Astrocyte (in vitro differentiated cells and primary cell): ENCODE results near the gene IL12RB2. TPM values are rescaled to one million over a fixed set of nuclear protein-coding genes. Genes with fewer than 3 reads are reported as not detected.

Source experiments
- DNase-seq: peaks from one replicate; pipeline ENCODE4 v3.0.0-alpha.2; 2010; ENCODE audit warnings: low read depth
- FAIRE-seq: peaks from 2 replicates; lab custom pipeline; 2011; peaks lifted over from hg19 to GRCh38; lab: Jason Lieb, UNC
- H2AFZ ChIP-seq: 2 replicates; pipeline ENCODE4 v1.6.0; 2012; ENCODE audit warnings: low read depth, low read length, inconsistent platforms
- H3K27ac ChIP-seq: 2 replicates; pipeline ENCODE4 v1.5.1; 2011; ENCODE audit warnings: low read depth, low read length, inconsistent platforms
- H3K27me3 ChIP-seq: 2 replicates; pipeline ENCODE4 v1.6.0; 2011; ENCODE audit warnings: low read length, inconsistent platforms; ENCODE audit not compliant: insufficient read depth
- H3K36me3 ChIP-seq: 2 replicates; pipeline ENCODE4 v1.5.1; 2011; ENCODE audit warnings: low read length, inconsistent platforms; ENCODE audit not compliant: insufficient read depth
- H3K4me1 ChIP-seq: 2 replicates; pipeline ENCODE4 v1.5.1; 2011; ENCODE audit warnings: low read length, inconsistent platforms; ENCODE audit not compliant: insufficient read depth
- H3K4me2 ChIP-seq: 2 replicates; pipeline ENCODE4 v1.6.0; 2012; ENCODE audit warnings: low read length, inconsistent platforms
- H3K4me3 ChIP-seq: 2 replicates; pipeline ENCODE4 v1.5.1; 2011; ENCODE audit warnings: low read depth, mild to moderate bottlenecking, low read length, inconsistent platforms; ENCODE audit not compliant: insufficient read depth
- H3K79me2 ChIP-seq: 2 replicates; pipeline ENCODE4 v1.6.0; 2012; ENCODE audit warnings: mild to moderate bottlenecking, low read length, inconsistent platforms; ENCODE audit not compliant: insufficient read depth
- H3K9ac ChIP-seq: 2 replicates; pipeline ENCODE4 v1.6.0; 2012; ENCODE audit warnings: mild to moderate bottlenecking, low read length, inconsistent platforms
- H3K9me3 ChIP-seq: 2 replicates; pipeline ENCODE4 v1.5.1; 2012; ENCODE audit warnings: low read depth, mild to moderate bottlenecking, low read length, inconsistent platforms; ENCODE audit not compliant: insufficient read depth
- H4K20me1 ChIP-seq: 2 replicates; pipeline ENCODE4 v1.6.0; 2012; ENCODE audit warnings: low read length, inconsistent platforms; ENCODE audit not compliant: insufficient read depth
- H3K27ac Mint-ChIP-seq: one replicate; pipeline ENCODE4 v1.8.0; 2021; ENCODE audit warnings: mild to moderate bottlenecking, mixed read lengths; ENCODE audit not compliant: unreplicated experiment
- H3K27me3 Mint-ChIP-seq: one replicate; pipeline ENCODE4 v1.8.0; 2021; ENCODE audit warnings: low read depth, mixed read lengths; ENCODE audit not compliant: unreplicated experiment
- H3K36me3 Mint-ChIP-seq: one replicate; pipeline ENCODE4 v1.8.0; 2021; ENCODE audit warnings: low read depth, mixed read lengths; ENCODE audit not compliant: unreplicated experiment
- H3K4me1 Mint-ChIP-seq: one replicate; pipeline ENCODE4 v1.8.0; 2021; ENCODE audit warnings: low read depth, mixed read lengths; ENCODE audit not compliant: unreplicated experiment
- H3K4me3 Mint-ChIP-seq: one replicate; pipeline ENCODE4 v1.8.0; 2021; ENCODE audit warnings: mild to moderate bottlenecking, moderate library complexity, mixed read lengths; ENCODE audit not compliant: unreplicated experiment
- H3K9me3 Mint-ChIP-seq: one replicate; pipeline ENCODE4 v1.8.0; 2021; ENCODE audit warnings: mild to moderate bottlenecking, mixed read lengths; ENCODE audit not compliant: unreplicated experiment
- EZH2 ChIP-seq: IDR thresholded peaks from 2 replicates; pipeline ENCODE4 v1.6.1; 2012; ENCODE audit warnings: mild to moderate bottlenecking, low read length, inconsistent platforms; ENCODE audit not compliant: insufficient read depth
- total RNA-seq: library from RNA; stranded (reverse); gene quantifications from 2 replicates; pipeline ENCODE4 v1.2.1, GENCODE V29; 2021
- TF ChIP-seq, protein P1 (sequence below): IDR thresholded peaks from 2 replicates; pipeline ENCODE4 v1.5.1; 2011; ENCODE audit warnings: low read depth, mild to moderate bottlenecking, inconsistent platforms, low read length, moderate library complexity; ENCODE audit not compliant: insufficient read depth

IL12RB2 gene
- total RNA-seq, 1 donor from 2014 or later, result 0.11 TPM

DNA sequence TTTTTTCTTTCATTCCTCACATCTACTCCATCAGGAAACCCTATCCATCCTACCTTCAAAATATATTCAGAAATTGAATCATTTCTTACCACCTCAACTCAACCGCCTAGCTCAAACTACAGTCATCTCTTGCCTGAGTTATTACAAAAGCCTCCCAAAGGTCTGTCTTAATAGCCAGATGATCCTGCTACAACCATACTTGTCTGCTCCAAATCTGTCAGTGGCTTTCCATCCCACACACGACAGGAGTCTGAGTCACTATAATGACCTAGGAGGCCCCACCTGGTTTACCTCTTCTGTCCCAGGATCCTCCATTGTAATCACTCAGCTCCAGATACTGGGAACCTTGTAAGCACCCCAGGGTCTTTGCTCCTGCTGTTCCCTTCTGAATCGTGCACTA, 37.1 kb upstream of the IL12RB2 start:
- Histone ChIP-seq H3K27me3 (peaks cover 2% of the 10 kb centered on the region), H3K4me1 (no peaks in the 10 kb centered on the region), H3K9ac (no peak overlapping the region), H3K36me3 (no peaks in the 10 kb centered on the region), H3K4me3 (no peak overlapping the region), H3K9me3 (peaks cover 5% of the 10 kb centered on the region), H2AFZ (no peak overlapping the region), H3K79me2 (no peaks in the 10 kb centered on the region), H3K4me2 (no peak overlapping the region), H4K20me1 (no peaks in the 10 kb centered on the region), H3K27ac (no peak overlapping the region)
- H3K36me3 Mint-ChIP-seq, result no peaks in the 10 kb centered on the region
- DNase-seq, result no peak
- peaks cover 1% of the 10 kb centered on the region for H3K9me3 Mint-ChIP-seq
- H3K4me3 Mint-ChIP-seq, result no peak overlapping the region
- H3K27me3 Mint-ChIP-seq, result no peaks in the 10 kb centered on the region
- no peaks in the 10 kb centered on the region for H3K4me1 Mint-ChIP-seq
- no peak for FAIRE-seq
- TF ChIP-seq, protein P1, sequence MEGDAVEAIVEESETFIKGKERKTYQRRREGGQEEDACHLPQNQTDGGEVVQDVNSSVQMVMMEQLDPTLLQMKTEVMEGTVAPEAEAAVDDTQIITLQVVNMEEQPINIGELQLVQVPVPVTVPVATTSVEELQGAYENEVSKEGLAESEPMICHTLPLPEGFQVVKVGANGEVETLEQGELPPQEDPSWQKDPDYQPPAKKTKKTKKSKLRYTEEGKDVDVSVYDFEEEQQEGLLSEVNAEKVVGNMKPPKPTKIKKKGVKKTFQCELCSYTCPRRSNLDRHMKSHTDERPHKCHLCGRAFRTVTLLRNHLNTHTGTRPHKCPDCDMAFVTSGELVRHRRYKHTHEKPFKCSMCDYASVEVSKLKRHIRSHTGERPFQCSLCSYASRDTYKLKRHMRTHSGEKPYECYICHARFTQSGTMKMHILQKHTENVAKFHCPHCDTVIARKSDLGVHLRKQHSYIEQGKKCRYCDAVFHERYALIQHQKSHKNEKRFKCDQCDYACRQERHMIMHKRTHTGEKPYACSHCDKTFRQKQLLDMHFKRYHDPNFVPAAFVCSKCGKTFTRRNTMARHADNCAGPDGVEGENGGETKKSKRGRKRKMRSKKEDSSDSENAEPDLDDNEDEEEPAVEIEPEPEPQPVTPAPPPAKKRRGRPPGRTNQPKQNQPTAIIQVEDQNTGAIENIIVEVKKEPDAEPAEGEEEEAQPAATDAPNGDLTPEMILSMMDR, result no peak
- TF ChIP-seq EZH2, result no peak
- no peak overlapping the region for H3K27ac Mint-ChIP-seq

GRCh38 chr1:67273591-67273990, 34.1 kb upstream of the IL12RB2 start:
- Histone ChIP-seq H3K9ac (no peak overlapping the region), H3K4me2 (no peak overlapping the region), H4K20me1 (no peaks in the 10 kb centered on the region), H3K9me3 (peaks cover 5% of the 10 kb centered on the region), H2AFZ (no peak overlapping the region), H3K79me2 (no peaks in the 10 kb centered on the region), H3K27ac (no peak overlapping the region), H3K36me3 (no peaks in the 10 kb centered on the region), H3K4me3 (no peak overlapping the region), H3K4me1 (no peaks in the 10 kb centered on the region), H3K27me3 (peaks cover 2% of the 10 kb centered on the region)
- TF ChIP-seq, protein P1, result no peak
- no peak for TF ChIP-seq EZH2
- no peaks in the 10 kb centered on the region for H3K36me3 Mint-ChIP-seq
- H3K27ac Mint-ChIP-seq, result no peak overlapping the region
- DNase-seq, result no peak
- H3K9me3 Mint-ChIP-seq, result peaks cover 5% of the 10 kb centered on the region
- no peak for FAIRE-seq
- H3K4me1 Mint-ChIP-seq, result no peaks in the 10 kb centered on the region
- H3K4me3 Mint-ChIP-seq, result no peak overlapping the region
- no peaks in the 10 kb centered on the region for H3K27me3 Mint-ChIP-seq

DNA sequence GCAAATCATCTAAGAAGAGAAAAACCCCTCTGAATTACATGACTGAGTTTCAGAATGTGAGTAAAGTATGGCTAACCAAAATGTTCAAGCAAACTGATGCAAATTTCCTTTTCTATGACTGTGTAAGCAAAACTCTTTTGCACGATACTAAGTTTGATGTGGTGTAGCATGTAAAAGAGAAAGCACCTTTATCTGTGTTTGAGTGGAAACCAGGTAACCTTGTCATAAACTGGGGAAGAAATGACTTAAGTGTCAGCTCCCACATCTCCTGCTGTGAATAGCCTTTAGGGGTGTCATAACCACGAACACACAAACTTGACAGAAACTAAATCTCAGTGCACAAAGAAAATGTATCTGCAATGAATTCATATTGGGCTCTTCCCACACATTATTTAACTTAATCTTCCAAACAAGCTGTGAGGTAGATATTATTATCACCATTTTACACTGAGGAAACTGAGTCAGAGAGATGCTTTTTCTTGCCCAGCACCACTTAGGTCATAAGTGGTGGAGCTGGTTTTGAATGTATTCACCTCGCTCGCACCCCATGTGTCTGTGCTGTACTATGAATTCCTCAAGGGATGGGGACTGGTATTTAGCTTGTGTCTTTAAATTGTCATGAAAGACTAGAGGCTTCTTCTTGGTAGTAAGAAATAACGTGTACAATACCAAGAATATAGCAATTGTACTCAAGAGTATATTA, 32.9 kb upstream of the IL12RB2 start:
- no peak for FAIRE-seq
- Mint-ChIP-seq H3K4me1 (no peaks in the 10 kb centered on the region), H3K27me3 (no peaks in the 10 kb centered on the region)

More for the DNA sequence above, 32.9 kb upstream of the IL12RB2 start:
- H3K4me3 ChIP-seq, result no peak overlapping the region
- H3K9me3 ChIP-seq, result peaks cover 5% of the 10 kb centered on the region
- no peak overlapping the region for H3K27ac ChIP-seq
- no peak overlapping the region for H3K9ac ChIP-seq
- H3K36me3 ChIP-seq, result no peaks in the 10 kb centered on the region
- Mint-ChIP-seq H3K9me3 (peaks cover 5% of the 10 kb centered on the region), H3K36me3 (no peaks in the 10 kb centered on the region), H3K27ac (no peak overlapping the region), H3K4me3 (no peak overlapping the region)
- H2AFZ ChIP-seq, result no peak overlapping the region
- no peaks in the 10 kb centered on the region for H3K79me2 ChIP-seq
- no peaks in the 10 kb centered on the region for H3K4me1 ChIP-seq
- H3K27me3 ChIP-seq, result peaks cover 2% of the 10 kb centered on the region
- no peak overlapping the region for H3K4me2 ChIP-seq
- no peak for DNase-seq
- no peak for TF ChIP-seq EZH2
- TF ChIP-seq, protein P1, result no peak
- H4K20me1 ChIP-seq, result no peaks in the 10 kb centered on the region
